ENCODE results near the gene CACHD1.

Gene CACHD1

DNA sequence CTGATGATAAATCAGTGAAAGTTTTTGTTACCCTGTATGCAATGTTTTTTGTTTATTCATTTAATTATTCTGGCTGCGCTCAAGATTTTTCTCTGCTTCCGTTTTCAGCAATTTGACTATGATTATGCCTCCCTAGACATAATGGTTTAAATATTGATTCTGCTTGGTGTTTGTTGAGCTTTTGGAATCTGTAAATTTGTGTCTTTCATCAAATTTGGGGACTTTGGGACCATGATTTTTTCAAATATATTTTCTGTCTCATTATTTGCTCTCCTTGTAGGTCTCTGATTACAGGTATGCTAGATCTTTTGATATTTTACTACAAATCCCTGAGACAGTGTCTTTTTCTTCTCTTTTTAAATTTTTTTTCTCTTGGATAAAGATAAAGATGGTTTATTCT is 92.1 kb downstream of the CACHD1 start:
- Histone ChIP-seq H3K27me3 (ENCODE audit: control insufficient read depth in 2 of 2, insufficient read depth in 2 of 2, low read length in 2 of 2) (no peaks in the 10 kb centered on the region), H3K9me3 (ENCODE audit: control insufficient read depth in 2 of 2, low read length in 2 of 2) (no peaks in the 10 kb centered on the region), H3K27ac (ENCODE audit: low read depth in 2 of 2, low read length in 2 of 2) (no peak overlapping the region), H3K4me1 (ENCODE audit: control insufficient read depth in 2 of 2, insufficient read depth in 2 of 2, low read length in 2 of 2) (no peaks in the 10 kb centered on the region), H3K9ac (ENCODE audit: low read depth in 1 of 2, low read length in 2 of 2) (no peak overlapping the region), H3K4me3 (ENCODE audit: low read length in 2 of 2) (no peak overlapping the region), H3K36me3 (ENCODE audit: control insufficient read depth in 2 of 2, insufficient read depth in 2 of 2, low read length in 2 of 2) (no peaks in the 10 kb centered on the region)

DNA sequence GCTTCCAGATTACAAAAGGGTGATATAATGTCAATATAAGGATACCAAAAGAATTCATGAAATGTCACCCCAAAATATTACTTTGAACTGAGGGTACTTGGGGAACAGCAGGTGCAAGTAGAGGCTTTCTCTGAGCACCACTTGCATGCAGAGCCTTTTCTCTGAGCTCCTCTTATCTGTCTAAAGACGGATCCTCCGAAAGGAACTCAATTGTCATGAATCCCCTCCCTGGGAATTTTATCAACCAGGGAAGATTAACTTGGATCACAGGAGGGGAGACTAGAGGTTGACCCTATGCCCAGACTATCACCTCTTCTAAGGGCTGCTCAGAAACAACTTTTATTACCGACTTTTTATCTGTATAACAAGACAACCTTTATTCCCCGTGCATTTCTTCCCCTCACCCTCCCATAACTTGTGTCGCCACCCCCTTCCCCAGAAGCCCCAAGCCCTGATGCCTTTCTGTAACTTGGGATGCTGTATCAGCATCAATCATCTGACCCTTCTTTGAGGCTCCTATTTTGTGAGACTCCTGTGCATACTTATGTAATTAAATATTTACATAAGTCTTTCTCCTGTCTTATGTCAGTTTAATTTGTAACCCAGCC is 94.1 kb downstream of the CACHD1 start:
- Histone ChIP-seq H3K9ac (ENCODE audit: low read depth in 1 of 2, low read length in 2 of 2) (no peak overlapping the region), H3K9me3 (ENCODE audit: control insufficient read depth in 2 of 2, low read length in 2 of 2) (no peaks in the 10 kb centered on the region), H3K27me3 (ENCODE audit: control insufficient read depth in 2 of 2, insufficient read depth in 2 of 2, low read length in 2 of 2) (no peaks in the 10 kb centered on the region), H3K36me3 (ENCODE audit: control insufficient read depth in 2 of 2, insufficient read depth in 2 of 2, low read length in 2 of 2) (no peaks in the 10 kb centered on the region), H3K4me3 (ENCODE audit: low read length in 2 of 2) (no peak overlapping the region), H3K27ac (ENCODE audit: low read depth in 2 of 2, low read length in 2 of 2) (no peak overlapping the region), H3K4me1 (ENCODE audit: control insufficient read depth in 2 of 2, insufficient read depth in 2 of 2, low read length in 2 of 2) (no peaks in the 10 kb centered on the region)

DNA sequence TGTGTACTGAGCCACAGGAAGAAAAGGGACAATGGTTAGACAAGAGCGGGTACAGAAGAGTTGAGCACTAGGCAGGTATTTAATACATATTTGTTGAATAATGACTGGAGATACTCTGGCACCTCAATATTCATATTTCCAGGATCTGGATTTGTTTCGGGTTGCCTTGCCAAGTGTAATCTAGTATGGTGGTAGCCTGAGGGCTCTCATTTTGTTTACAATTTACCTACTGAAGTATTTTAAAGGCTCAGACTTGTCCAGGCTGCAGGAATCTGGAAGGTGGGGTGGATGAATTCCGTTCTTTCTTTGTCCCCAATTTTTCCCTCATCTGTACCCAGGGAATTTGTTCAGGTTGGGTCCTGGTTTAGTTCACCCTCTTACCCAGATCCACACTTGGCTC is 95.0 kb downstream of the CACHD1 start:
- Histone ChIP-seq H3K9ac (ENCODE audit: low read depth in 1 of 2, low read length in 2 of 2) (no peak overlapping the region), H3K4me3 (ENCODE audit: low read length in 2 of 2) (no peak overlapping the region), H3K4me1 (ENCODE audit: control insufficient read depth in 2 of 2, insufficient read depth in 2 of 2, low read length in 2 of 2) (no peaks in the 10 kb centered on the region), H3K36me3 (ENCODE audit: control insufficient read depth in 2 of 2, insufficient read depth in 2 of 2, low read length in 2 of 2) (no peaks in the 10 kb centered on the region), H3K27me3 (ENCODE audit: control insufficient read depth in 2 of 2, insufficient read depth in 2 of 2, low read length in 2 of 2) (no peaks in the 10 kb centered on the region), H3K9me3 (ENCODE audit: control insufficient read depth in 2 of 2, low read length in 2 of 2) (no peaks in the 10 kb centered on the region), H3K27ac (ENCODE audit: low read depth in 2 of 2, low read length in 2 of 2) (no peak overlapping the region)

DNA sequence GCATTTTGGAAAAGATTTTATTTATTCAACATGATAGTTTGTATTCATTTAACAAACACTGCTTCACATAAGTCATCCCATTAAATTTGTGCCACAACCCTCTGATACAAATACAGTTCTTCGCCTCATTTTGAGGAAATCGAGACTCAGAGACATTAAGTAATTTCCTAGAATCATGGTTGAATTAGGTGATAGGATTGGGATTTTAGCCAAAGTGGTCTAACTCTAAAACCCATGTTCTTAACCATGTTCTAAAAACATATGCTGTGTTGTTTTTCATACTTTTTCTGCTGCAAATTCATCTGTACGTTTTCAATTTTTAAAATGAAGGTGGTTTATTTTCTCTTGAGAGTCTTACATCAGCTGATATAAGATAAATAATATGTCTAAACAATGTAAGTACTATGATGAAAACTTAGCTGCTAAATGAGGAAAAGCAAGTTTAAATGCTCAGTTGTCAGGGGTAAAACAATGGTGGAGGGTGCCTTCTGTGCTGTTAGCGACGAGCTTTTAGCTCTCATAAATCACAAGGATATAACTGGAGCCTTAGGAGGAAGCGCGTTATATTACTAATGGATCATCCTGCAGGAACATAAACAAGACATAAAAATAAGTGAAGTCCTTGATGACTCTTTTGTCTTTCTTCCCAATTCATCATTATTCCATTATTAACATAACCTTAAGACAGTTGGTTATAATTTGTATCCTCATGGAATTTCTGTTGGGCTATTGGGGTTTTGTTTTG is 97.7 kb downstream of the CACHD1 start:
- Histone ChIP-seq H3K9ac (ENCODE audit: low read depth in 1 of 2, low read length in 2 of 2) (no peak overlapping the region), H3K27me3 (ENCODE audit: control insufficient read depth in 2 of 2, insufficient read depth in 2 of 2, low read length in 2 of 2) (no peaks in the 10 kb centered on the region), H3K27ac (ENCODE audit: low read depth in 2 of 2, low read length in 2 of 2) (no peak overlapping the region), H3K36me3 (ENCODE audit: control insufficient read depth in 2 of 2, insufficient read depth in 2 of 2, low read length in 2 of 2) (no peaks in the 10 kb centered on the region), H3K4me1 (ENCODE audit: control insufficient read depth in 2 of 2, insufficient read depth in 2 of 2, low read length in 2 of 2) (no peaks in the 10 kb centered on the region), H3K9me3 (ENCODE audit: control insufficient read depth in 2 of 2, low read length in 2 of 2) (no peaks in the 10 kb centered on the region), H3K4me3 (ENCODE audit: low read length in 2 of 2) (no peak overlapping the region)

DNA sequence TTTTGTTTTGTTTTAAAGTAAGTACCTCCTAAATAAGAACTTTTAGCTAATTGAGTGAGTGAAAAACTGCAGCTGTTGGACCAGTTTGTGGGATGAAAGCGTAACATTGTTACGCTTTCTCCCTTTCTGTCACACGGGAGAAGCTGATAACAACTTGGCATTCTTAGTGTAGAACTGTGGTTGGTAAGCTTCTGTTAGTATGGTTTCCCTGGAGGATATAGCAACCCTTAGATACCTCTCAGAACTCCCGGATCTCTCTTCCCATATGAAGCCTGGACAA is 98.2 kb downstream of the CACHD1 start:
- no peak overlapping the region for H3K9ac ChIP-seq (ENCODE audit: low read depth in 1 of 2, low read length in 2 of 2)
- no peak overlapping the region for H3K4me3 ChIP-seq (ENCODE audit: low read length in 2 of 2)
- no peak overlapping the region for H3K27ac ChIP-seq (ENCODE audit: low read depth in 2 of 2, low read length in 2 of 2)
- H3K27me3 ChIP-seq (ENCODE audit: control insufficient read depth in 2 of 2, insufficient read depth in 2 of 2, low read length in 2 of 2) = no peaks in the 10 kb centered on the region
- no peaks in the 10 kb centered on the region for H3K36me3 ChIP-seq (ENCODE audit: control insufficient read depth in 2 of 2, insufficient read depth in 2 of 2, low read length in 2 of 2)
- H3K4me1 ChIP-seq (ENCODE audit: control insufficient read depth in 2 of 2, insufficient read depth in 2 of 2, low read length in 2 of 2) = no peaks in the 10 kb centered on the region
- H3K9me3 ChIP-seq (ENCODE audit: control insufficient read depth in 2 of 2, low read length in 2 of 2) = no peaks in the 10 kb centered on the region

DNA sequence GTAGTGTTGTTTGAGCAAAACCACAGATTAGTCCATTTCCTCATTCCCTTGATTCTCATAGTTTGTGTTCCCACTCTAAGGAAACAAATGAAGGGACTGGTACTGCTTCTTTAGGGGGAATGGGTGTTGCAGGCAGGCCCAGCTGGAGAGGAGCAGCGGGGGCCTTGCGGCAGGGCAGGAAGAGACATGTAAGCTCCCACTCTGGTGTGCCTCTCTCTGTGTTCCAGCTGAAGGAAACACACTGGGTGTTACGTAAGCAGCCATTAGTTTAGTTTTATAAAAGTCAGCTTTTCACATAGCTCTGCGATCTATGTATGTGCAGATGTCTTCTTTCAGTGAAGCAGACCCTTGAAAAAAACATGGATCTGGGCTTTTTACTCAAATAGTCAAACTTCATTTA is 99.5 kb downstream of the CACHD1 start:
- Histone ChIP-seq H3K4me3 (ENCODE audit: low read length in 2 of 2) (no peak overlapping the region), H3K27ac (ENCODE audit: low read depth in 2 of 2, low read length in 2 of 2) (no peak overlapping the region), H3K9me3 (ENCODE audit: control insufficient read depth in 2 of 2, low read length in 2 of 2) (no peaks in the 10 kb centered on the region), H3K36me3 (ENCODE audit: control insufficient read depth in 2 of 2, insufficient read depth in 2 of 2, low read length in 2 of 2) (no peaks in the 10 kb centered on the region), H3K4me1 (ENCODE audit: control insufficient read depth in 2 of 2, insufficient read depth in 2 of 2, low read length in 2 of 2) (no peaks in the 10 kb centered on the region), H3K9ac (ENCODE audit: low read depth in 1 of 2, low read length in 2 of 2) (no peak overlapping the region), H3K27me3 (ENCODE audit: control insufficient read depth in 2 of 2, insufficient read depth in 2 of 2, low read length in 2 of 2) (no peaks in the 10 kb centered on the region)

DNA sequence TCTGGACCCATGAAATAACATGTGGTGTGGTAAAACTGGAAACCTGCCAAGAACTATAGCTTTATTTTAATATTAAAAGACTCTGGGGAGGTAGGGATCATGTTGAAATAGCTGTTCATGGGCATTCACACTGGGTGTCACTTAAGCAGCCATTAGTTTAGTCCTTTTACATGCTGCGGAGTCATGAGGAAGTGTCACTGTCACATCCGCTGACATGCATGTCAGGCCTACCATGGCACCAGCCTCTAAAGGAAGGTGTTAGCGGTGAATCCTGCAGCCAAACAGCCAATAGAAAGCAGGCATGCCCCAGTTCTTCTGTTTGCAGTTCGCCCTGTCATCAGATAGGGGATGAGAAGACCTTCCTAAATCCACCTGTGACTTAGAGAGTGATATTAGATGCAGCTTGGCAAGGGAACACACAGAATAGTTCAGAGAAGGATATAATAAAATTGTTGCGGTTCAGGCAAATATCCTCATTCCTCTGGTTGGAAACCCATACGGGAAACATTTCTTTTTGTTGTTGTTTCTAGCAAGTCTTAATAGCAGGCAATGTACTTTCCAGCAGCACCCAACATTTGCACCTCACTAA is 100.4 kb downstream of the CACHD1 start:
- Histone ChIP-seq H3K4me3 (ENCODE audit: low read length in 2 of 2) (no peak overlapping the region), H3K9ac (ENCODE audit: low read depth in 1 of 2, low read length in 2 of 2) (no peak overlapping the region), H3K9me3 (ENCODE audit: control insufficient read depth in 2 of 2, low read length in 2 of 2) (no peaks in the 10 kb centered on the region), H3K4me1 (ENCODE audit: control insufficient read depth in 2 of 2, insufficient read depth in 2 of 2, low read length in 2 of 2) (no peaks in the 10 kb centered on the region), H3K27ac (ENCODE audit: low read depth in 2 of 2, low read length in 2 of 2) (no peak overlapping the region), H3K36me3 (ENCODE audit: control insufficient read depth in 2 of 2, insufficient read depth in 2 of 2, low read length in 2 of 2) (no peaks in the 10 kb centered on the region), H3K27me3 (ENCODE audit: control insufficient read depth in 2 of 2, insufficient read depth in 2 of 2, low read length in 2 of 2) (no peaks in the 10 kb centered on the region)

DNA sequence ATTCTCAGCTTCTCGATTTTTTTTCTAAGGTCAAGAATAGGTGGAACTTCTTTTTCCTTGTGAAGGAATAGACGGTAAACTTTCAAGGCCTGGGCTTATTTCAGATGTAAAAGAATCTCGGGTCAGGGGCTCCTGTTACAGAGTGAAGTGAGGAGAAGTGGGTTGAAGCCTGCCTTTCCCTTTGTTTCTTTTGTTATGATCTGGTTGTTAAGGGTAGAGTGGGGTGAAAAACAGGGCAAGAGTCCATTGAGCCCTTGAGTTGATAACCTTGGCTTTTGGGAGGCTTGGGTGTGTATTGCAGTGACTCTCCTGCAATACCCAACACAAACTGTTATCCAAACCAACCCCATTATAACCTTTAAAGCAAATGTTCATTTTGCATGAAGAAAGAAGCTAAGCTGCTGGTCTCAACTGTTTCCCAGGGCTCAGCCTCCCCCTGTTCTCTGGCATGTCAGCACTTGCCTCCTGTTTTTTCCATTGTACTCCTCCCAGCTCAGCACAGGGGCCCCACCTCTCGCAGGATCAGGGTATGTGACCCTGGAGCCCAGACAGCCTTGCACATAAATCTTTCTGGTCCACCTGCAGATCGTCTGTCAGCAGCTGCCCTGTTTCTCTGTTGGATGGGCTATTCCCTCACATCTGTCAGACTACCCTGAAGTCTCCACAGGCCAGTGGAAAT is 102.4 kb downstream of the CACHD1 start:
- no peaks in the 10 kb centered on the region for H3K36me3 ChIP-seq (ENCODE audit: control insufficient read depth in 2 of 2, insufficient read depth in 2 of 2, low read length in 2 of 2)
- H3K27ac ChIP-seq (ENCODE audit: low read depth in 2 of 2, low read length in 2 of 2) = no peak overlapping the region
- H3K9me3 ChIP-seq (ENCODE audit: control insufficient read depth in 2 of 2, low read length in 2 of 2) = no peaks in the 10 kb centered on the region
- no peaks in the 10 kb centered on the region for H3K4me1 ChIP-seq (ENCODE audit: control insufficient read depth in 2 of 2, insufficient read depth in 2 of 2, low read length in 2 of 2)
- H3K9ac ChIP-seq (ENCODE audit: low read depth in 1 of 2, low read length in 2 of 2) = no peak overlapping the region
- no peak overlapping the region for H3K4me3 ChIP-seq (ENCODE audit: low read length in 2 of 2)
- no peaks in the 10 kb centered on the region for H3K27me3 ChIP-seq (ENCODE audit: control insufficient read depth in 2 of 2, insufficient read depth in 2 of 2, low read length in 2 of 2)

DNA sequence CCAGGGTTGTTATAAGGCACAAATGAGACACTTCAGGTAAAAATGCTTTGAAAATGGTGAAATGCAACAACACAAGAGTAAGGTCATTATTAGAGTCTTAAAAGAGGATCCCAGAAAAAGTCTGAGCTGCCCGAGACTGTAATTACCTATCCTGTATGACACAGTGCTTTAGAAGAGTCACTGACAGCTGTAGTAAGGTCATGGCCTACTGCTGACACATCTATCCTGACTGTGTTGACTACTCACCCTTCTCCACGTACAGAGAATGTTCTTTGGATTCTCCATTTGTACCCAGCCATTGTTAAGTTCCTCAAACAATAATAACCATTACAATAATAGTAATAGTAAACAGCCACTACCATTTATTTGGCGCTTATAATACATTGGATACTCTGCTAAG is 104.4 kb downstream of the CACHD1 start:
- Histone ChIP-seq H3K4me3 (ENCODE audit: low read length in 2 of 2) (no peak overlapping the region), H3K36me3 (ENCODE audit: control insufficient read depth in 2 of 2, insufficient read depth in 2 of 2, low read length in 2 of 2) (no peaks in the 10 kb centered on the region), H3K27me3 (ENCODE audit: control insufficient read depth in 2 of 2, insufficient read depth in 2 of 2, low read length in 2 of 2) (no peaks in the 10 kb centered on the region), H3K9me3 (ENCODE audit: control insufficient read depth in 2 of 2, low read length in 2 of 2) (no peaks in the 10 kb centered on the region), H3K9ac (ENCODE audit: low read depth in 1 of 2, low read length in 2 of 2) (no peak overlapping the region), H3K27ac (ENCODE audit: low read depth in 2 of 2, low read length in 2 of 2) (no peak overlapping the region), H3K4me1 (ENCODE audit: control insufficient read depth in 2 of 2, insufficient read depth in 2 of 2, low read length in 2 of 2) (no peaks in the 10 kb centered on the region)

DNA sequence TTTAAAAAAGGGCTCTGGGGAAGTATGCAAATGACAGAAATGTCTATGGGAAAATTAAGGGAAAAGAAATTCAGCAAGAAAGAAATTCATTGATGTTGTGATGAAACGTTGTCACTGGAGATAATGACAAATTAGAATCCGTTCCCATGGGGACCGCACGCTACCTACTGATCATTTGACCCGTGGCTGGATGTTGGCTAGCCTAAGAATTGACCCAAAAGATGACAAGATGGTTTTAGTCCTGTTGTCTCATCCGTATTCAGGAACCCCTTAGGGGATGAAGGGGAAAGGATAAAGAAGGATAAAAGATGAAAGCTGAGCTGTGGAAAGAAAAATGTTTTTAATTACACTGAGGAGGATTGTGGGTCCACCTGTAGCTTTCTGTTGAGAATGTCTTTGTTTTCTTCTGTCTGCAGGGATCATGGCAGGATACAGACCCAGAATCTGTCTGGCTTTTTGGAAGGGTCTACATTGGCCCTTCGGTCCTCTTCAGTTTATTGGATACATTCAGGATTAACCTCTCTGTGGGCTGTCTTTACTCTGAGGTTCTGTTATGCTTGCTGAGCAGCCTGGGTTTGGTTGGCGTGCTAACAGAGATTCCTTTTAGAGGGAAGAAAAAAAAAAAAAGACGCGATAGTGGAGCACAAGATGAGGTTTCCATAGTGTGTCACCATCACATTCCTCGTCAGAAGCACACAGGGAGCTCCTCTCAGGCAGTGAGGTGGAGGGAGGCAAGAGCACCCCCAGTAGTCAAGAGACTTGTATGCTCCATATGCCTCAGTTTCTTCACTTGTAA is 106.2 kb downstream of the CACHD1 start:
- Histone ChIP-seq H3K36me3 (ENCODE audit: control insufficient read depth in 2 of 2, insufficient read depth in 2 of 2, low read length in 2 of 2) (no peaks in the 10 kb centered on the region), H3K27me3 (ENCODE audit: control insufficient read depth in 2 of 2, insufficient read depth in 2 of 2, low read length in 2 of 2) (no peaks in the 10 kb centered on the region), H3K4me3 (ENCODE audit: low read length in 2 of 2) (no peak overlapping the region), H3K27ac (ENCODE audit: low read depth in 2 of 2, low read length in 2 of 2) (no peak overlapping the region), H3K4me1 (ENCODE audit: control insufficient read depth in 2 of 2, insufficient read depth in 2 of 2, low read length in 2 of 2) (no peaks in the 10 kb centered on the region), H3K9ac (ENCODE audit: low read depth in 1 of 2, low read length in 2 of 2) (no peak overlapping the region), H3K9me3 (ENCODE audit: control insufficient read depth in 2 of 2, low read length in 2 of 2) (no peaks in the 10 kb centered on the region)
